Measurements from ENCODE around the gene COX6A1.

GRCh38 chr12:120468325-120468820, 30.5 kb downstream of the COX6A1 start:
- TF ChIP-seq POLR2AphosphoS5 (IDR thresholded peaks at IDR 0.05; ENCODE audit: low read depth, low read length), result no peak
- TF ChIP-seq SP1 (IDR thresholded peaks at IDR 0.05; ENCODE audit: low read depth), result no peak
- TF ChIP-seq EZH2 (IDR thresholded peaks at IDR 0.05), result no peak

Data from HCT116 (cell line).